HG03095 (cell line): ENCODE results near the gene OR5M8.

Experiments used
- ATAC-seq: cut with Tn5 transposase; IDR thresholded peaks from one replicate; pipeline ENCODE4 v1.9.1; 2021; ENCODE audit warnings: moderate library complexity; ENCODE audit not compliant: unreplicated experiment

The OR5M8 gene

DNA sequence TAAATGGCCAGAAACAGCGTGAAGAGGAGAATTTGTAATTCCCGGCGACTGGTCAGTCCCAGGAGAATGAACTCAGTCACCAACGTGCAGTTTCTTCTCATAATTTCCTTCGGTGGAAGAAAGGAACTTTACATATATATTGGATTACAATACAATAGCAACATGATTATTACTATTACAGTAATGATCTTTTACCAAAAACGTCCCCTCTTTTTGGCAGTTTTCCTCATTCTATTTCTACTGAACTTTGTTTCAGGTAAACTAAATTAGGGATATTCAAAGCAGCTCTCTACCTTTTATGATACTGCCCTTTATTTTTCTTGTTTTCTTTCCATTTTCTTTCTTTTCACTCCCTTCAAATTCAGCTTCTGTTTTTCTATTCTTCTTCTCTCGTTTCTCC, at the start of gene OR5M8:
OR5M8 (minus strand) TSS at position 101 of the 400 bp plus-strand sequence; CDS start at position 101, 0 bp downstream.
- ATAC-seq = no peak

DNA sequence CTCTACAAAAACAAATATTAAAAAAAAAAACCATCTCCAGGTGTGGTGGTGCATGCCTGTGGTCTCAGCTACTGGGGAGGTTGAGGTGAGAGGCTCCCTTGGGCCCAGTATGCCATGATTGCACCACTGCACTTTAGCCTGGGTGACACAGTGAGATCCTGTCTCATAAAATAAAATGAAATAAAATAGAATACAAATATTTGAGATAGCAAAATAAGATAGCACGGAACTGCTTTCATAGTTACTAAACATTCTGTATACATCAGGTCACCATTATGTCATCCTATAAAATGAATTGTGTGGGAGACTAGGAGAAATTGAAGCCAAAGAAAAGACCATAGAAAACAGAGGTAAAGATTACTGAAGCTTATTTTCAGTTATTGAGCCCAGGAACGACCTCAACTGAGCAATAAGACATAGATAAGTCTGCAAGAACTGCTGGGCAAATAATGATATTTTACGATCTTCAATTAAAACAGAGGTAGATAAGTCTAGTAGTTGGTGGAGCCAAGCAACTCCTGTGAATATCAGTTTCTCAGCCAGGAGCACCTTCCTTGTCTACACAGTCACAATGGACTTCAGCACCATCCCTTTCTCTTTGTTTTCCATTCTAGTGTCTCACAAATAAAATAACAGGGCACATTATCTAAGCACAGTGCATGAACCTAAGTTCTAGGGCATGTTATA, 42.0 kb upstream of the OR5M8 start:
- no peak for ATAC-seq

DNA sequence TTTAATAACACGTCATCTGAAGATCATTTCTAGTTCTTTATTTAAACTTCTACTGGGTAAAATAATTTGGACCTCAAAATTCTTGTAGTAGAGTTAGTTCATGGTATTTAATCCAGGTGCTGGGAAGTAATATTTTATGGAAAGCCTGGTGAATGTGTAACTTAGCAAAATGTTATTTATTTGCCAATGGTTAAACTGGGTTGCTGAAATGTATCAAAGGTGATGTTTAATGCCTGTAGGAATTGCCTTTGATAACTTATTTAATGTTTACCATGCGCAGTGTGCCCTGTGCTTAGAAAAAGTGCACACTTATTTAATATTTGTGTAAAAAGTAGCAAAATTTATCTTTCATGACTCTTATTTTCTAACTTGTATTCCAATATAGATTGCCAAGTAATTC, 40.7 kb upstream of the OR5M8 start:
- ATAC-seq = no peak

DNA sequence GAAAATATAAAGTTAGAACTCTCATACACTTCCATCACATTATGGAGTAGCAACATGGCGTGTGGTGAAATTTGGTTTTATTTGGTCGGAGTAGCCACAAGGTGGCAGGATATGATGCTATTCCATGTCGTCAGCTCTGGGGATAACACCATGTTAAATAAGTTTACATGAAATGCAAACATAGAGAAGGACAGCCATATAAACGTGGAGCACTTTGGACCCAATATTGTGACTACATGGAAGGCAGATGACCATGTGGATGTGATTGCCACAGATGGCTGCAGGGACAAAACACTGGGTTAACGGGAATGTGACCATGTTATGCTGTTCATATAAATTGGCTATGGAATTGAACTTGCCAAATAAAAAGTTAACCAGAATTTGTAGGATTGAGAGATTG, 30.8 kb upstream of the OR5M8 start:
- ATAC-seq = no peak

DNA sequence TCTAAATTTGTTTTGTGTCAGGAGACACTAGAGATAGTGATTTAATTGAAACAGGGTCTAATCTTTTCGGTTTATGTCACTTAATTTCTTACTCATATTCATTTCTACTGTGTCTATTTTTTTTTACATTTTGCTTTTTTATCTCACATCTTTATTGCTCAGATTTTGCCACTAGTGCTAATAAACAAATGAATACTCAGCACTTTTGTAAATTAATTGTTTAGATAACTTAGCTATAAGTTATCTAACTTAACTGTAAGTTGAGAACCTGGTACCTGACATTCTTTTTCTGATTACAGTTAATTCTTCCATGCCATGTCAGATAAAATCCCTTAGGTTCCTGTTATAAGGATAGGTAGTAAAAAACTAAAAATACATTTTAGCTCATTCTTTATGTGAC, 22.1 kb upstream of the OR5M8 start:
- ATAC-seq = no peak

DNA sequence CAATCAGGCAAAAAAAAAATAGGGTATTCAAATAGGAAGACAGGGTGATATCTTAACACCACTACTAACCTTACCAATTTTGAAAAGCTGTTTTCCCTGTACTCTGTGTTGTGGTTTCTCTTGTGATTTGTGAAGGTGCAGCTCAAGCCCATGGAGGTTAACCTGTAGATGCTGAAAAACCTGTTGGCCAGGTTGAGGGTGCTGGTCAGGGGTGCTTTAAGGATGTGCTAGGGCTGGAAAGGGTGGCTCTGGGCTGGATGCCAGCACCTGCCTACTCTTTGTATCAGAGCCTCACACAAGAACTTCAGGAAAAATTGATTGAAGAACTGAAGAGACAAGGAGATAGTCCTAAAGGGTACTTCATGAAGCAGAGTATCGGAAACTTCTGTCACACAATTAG, 18.3 kb upstream of the OR5M8 start:
- no peak for ATAC-seq

DNA sequence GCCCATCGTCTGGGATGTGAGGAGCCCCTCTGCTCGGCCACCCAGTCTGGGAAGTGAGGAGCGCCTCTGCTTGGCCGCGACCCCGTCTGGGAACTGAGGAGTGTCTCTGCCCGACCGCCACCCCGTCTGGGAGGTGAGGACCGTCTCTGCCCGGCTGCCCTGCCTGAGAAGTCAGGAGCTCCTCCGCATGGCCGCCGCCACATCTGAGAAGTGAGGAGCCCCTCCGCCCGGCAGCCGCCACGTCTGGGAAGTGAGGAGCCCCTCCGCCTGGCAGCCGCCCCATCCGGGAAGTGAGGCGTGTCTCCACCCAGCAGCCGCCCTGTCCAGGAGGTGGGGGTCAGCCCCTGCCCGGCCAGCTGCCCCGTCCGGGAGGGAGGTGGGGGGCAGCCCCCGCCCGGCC, 5.8 kb upstream of the OR5M8 start:
- ATAC-seq = no peak

DNA sequence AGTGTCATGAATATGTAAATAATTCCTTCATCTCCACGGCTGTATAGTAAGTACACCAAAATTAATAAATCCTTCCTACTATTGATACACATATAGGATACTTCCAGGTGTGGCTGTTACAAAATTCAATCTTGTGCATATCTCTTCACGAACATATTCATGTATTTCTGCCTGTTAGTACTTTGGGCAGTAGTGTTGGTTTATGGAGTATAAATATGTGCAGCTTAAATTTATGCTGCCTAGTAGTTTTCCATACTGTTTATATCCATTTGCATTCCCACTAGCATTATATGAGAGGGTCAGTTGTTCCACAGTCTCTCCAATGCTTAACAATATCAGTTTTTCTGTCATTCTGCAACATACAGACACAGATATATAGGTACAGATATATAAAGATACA, 3.9 kb upstream of the OR5M8 start:
- ATAC-seq = no peak

DNA sequence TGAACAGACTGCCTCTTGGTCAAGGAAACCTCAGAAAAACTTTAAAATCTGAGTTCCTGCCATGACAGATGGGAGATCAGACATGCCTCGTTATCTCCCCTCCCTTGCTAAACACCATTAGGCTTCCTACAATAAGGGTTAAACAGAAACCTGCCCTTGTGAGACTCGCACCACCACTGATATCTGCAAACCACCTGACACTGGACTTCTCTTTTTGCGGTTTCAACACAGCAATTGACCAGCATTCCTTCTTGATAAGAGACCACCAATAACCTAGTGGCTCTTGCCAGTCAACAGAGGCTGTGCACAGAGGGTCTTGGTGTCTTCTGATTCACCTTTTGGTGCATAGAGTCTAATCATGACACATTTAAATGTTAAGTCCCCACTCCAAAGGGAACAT, 4.4 kb downstream of the OR5M8 start:
- ATAC-seq = no peak

DNA sequence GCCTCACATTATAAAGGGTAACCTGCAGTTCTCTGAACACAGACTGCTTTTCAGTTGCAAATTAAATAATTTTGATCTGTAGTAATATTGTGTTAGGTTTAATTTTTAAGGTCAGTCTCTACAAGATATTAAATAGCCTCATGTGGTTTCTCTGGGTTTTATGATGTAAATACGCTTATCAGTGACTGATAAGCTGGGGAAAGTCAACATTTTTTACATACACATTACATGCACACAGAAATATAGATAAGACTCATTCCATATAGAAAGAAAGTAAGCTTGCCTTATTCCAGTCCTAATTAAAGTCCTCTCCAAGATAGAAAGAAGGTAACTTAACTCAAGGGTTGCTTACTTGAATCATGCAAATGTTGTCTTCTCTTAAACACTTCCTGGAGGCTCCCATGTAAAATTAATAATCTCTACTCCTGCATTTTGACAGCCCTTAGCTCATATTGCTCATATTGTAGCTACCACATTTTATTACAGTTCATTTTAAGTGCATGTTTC, 16.4 kb downstream of the OR5M8 start:
- ATAC-seq = no peak

DNA sequence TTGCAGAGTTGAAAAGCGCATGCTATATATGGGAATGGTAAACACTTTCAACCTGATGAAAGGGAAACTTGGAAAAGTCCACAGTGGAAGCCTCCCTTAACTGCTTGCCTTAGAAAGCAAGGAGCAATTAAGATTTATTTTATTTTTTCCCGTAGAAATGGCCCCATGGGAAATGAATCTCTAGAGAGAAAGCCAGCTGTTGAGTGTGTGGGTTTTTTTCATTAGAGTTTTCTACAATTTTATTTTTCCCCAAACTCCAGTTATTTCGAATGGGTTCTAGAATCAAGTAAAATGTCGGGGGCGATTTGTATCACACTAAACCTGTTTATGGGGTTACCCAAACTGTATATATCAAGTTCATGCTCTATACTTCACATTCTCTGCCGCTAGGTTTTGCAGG, 17.9 kb downstream of the OR5M8 start, which contains the start of gene OR5M3:
OR5M3 (minus strand) TSS at position 101 of the 400 bp plus-strand sequence. CDS start 2,855 bp downstream, outside the sequence.
- ATAC-seq = no peak

DNA sequence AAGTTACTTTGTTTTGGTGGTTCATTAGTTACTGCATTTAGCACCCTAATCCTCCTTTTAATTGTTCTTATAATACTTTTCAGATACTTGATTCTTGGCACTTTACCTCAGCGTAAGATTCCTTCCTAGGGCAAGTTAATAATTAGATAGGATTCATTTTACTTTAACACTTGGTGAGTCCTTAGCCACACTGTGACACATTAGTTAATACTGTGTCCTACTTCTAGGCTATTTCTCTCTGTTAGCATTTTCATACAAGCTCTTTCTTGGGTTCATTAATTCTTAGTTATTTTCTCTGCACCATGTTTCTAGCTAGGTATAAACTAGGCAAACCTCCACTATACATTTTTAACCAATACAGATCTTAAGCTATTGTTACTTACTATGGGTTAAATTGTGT, 34.1 kb downstream of the OR5M8 start:
- ATAC-seq = no peak

DNA sequence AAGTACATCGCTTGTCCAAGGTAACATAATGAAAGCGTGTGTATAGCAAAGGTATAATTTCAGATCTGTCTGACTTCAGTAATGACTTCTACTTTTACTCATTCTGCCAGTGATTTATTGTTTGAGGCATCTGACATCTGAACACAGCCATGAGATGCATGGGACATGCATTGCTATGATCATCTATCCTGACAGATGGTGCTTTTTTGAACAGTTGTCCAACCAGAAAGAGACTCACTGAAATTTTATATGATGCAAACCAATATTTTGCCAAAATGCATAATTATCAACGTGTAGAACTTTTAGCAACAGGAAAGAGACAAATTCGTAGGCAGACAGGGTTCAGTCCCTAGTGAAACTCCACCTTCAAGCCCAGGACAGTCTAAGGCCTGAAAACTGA, 37.6 kb downstream of the OR5M8 start:
- ATAC-seq = no peak
